GM18868 (cell line): ENCODE results near the gene DNAJB13.

Source experiments
- ATAC-seq: cut with Tn5 transposase; IDR thresholded peaks from one replicate; pipeline ENCODE4 v1.9.1; 2021; ENCODE audit warnings: mild to moderate bottlenecking, moderate library complexity; ENCODE audit not compliant: unreplicated experiment

DNAJB13 gene

DNA sequence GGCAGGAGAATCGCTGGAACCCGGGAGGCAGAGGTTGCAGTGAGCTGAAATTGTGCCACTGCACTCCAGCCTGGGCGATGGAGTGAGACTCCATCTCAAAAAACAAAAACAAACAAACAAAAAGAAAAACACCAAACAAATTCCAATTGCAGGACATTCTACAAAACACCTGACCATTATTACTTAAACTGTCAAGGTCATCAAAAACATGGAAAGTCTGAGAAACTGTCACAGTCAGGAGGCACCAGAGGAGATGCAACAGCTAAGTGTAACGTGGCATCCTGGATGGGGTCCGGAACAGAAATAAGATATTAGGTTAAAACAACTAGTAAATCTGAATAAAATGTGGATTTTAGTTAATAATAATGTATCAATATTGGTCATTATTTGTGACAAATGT is 914 bp upstream of the DNAJB13 start:
- ATAC-seq, result no peak

DNA sequence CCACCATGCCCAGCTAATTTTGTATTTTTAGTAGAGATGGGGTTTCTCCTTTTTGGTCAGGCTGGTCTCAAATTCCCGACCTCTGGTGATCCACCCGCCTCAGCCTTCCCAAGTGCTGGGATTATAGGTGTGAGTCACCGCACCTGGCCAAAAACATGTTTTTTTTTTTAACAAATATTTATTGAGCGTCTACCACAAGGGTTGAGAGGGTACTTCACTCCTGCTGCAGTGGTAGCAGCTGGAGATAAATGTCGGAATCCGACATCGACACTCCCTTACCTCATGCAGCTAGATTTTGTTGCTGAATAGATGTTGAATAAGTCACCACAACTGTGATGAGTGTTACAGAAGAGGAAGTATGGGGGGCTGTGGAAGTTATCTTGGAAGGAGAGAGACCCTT is 971 bp downstream of the DNAJB13 start:
- ATAC-seq, result no peak

DNA sequence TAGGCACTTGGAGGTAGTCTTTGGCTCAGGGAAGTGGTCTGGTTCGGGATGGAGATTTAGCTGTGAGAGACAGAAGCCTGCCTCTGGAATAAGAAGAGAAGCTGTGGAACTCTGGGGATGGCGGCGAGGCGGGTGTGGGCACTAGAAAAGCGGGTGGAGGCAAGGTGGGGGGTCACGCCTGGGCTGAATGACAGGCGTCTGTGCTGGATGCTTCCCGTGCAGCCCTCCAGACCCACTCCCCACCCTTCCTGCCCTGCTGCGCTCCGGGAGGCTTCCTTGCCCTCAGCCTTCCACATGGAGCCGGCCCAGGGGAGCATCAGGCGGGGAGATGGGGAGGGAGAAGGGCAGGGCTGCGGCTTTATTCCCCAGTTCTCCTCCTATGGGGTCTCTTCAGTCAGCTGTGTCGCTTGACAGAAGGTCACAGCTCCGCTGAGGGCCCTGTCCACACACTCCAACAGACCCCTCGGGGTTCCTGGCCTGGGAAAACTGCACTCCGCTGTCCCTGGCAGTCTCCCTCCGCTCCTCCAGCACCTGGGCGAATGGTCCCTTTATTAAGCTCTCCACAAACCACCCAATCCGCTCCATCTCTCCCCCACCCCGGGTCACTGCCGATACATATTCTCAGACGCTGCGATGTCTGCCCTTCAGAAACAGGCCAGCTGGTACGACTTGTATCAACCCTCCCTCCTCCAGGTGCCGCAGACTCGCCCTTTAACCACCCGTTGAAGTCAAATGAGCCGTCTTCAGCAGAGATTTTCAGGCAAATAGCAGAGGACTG is 6.2 kb downstream of the DNAJB13 start:
- no peak for ATAC-seq

DNA sequence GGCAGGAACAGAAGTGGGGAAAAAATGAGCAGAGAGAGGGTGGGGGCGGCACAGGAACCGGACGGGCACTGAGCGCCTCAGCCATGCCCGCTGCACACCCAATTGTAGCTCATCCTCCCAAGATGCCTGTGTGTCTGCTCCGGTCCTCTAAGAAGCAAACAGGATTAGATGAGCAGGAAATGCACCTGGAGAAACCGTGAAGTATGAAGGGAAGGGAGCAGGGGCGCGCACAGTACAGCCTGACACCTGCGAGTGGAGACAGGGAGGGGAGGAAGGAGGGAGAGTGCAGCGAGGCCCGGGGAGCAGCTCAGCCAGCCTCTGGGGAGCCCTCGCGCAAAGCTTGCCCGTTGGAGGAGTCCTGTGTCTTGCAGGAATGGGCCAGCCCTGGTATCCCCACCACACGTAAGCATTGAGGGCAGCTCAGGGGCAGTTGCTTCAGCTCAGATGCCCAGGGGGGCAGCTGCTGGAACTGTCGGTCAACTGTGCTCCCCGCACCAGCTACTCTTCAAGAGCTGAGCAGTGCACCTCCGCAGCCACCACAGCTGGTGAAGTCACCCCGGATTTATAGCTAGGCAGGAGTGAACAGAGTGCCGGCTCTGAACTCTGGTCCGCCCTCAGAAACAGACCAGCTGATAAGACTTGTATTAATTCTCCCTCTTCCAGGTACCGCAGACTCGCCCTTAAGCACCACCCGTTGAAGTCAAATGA is 7.0 kb downstream of the DNAJB13 start:
- ATAC-seq, result no peak

DNA sequence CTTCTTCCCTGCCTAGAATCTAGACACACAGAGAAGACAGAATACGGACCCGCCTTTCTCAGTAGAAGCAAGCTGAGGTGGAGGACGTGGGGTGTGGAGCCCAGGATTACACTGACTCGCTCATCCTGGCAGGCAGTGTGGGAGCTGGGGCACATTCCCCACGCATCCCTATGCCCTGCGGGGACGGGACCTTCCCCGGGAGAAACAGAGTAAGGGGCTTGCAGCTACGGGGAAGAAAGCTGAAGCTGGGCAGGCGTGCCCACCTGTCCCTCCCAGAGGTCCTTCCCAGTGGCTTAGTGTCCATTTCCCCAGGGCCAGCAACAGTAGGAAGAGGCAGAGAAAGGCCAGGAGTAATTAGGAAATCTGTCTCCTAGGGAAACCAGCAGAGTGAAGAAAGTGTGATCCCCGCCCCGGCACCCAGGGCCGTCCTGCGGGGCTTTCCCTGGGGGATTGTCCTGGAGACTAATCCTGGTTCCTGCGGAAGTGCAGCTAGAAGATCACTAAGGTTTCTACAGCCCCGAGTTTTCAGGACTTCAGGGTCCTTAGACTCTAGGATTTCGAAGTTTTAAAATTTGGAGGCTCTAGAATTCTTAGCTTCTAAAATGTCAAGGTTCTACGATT is 7.8 kb downstream of the DNAJB13 start:
- ATAC-seq, result no peak

DNA sequence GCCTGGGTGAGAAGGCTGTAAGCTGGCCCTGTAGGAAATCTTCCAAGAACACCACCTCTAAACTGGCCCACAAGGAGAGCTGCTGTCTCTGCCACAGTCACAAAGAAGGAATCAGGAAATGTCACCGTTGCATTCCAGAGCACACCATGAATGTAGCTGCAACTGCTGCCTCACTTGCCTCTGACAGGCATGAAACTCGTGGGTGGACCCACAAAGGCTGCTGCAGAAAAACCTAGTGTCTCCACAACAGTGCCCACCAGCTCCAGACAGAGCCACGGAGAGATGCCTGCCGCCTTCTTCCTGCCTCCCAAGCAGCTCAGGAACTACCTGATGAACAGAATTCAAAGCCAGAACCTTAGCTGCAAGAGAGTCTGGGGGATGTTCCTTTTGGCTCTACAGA is 10.5 kb downstream of the DNAJB13 start:
- no peak for ATAC-seq

DNA sequence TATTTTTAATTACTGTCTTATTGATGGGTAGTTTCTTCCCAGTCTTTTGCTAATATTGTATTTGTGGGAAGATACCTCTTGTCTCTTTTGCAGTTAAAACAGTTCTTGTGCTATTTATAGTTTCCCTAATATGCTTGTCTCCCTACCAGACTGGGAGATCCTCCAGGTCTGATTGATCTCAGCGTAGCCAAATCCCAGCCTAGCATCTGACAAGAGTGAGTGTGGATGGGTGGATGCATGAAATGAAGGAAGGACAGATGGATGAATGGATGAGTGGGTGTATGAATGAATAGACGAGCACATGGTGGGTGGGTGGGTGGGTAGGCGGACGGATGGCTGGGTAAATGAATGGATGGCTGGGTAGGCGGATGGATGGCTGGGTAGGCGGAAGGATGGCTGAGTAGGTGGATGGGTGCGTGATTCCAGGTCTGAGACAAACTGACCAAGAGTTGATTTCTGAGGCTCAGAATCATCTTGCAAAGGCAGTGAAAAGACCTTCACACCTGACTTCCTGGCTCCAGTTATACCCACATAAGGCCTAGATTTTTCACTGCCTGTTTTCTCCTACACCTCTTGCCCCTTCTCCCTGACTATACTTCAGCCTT is 11.4 kb downstream of the DNAJB13 start:
- ATAC-seq, result no peak

DNA sequence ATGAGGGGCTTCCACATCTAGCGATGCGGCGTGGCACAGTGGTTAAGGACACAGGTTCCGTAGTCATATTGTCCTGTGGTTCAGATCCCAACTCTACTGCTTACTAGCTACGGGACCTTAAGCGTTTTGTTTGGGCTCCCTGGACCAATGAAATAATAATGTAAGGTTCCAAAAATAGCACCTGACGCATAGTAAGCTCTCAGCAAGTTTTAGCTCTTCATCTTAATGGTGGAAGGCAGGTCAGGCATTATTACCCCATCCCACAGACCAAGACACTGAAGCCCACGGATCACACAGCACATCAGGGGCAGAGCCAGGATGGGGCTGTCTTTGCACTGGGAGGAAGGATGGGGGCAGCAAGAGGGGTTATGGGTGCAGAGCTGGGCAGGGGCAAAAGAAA is 13.0 kb downstream of the DNAJB13 start:
- no peak for ATAC-seq

DNA sequence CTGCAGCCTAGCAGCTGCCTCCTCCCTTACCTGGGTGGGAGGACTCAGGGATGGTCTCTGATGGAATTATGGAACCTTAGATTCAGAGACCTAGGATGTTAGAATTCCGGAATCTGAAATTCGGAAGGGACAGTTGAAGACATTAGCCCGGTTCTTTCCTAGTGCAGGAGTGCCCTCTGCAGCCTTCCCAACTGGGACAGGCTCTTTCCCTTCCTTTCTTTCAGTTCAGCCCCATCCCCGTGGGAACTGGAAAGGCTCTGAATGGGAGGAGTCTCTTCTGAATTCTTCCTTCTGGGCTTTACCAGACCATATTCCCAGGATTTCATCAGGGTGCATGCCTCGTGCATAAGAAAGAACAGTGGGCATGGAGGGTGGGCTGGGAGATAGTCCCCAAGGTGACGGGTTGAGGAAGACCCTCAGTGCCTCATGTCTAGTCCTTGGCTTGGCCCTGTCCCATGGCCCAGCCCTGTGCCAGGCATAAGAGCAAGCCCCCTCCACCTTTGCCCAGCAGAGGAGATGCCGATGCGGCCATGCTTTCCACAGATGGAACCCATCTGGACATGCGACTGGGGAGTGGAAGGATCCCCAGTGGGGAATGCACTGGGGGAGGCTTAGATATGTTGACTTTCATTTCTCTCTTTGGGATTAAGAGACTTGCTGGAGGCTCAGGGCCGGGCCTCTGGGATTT is 14.4 kb downstream of the DNAJB13 start:
- no peak for ATAC-seq

DNA sequence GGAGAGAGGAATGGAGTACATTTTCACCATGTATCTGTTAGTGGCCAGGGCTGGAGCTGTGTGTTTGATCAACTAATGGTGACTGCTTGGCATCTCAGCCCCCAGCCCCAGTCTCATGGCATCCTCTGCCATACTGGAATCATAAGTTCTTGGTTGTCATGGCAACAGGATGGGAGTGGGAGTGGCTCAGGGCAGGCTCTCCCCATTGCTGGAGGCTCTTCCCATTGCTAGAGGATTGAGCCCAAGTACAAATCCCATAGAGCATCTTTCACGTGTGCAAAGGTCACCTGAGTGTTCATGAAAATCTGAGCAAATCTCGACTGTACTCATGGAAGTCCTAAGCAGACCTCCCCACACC is 14.9 kb downstream of the DNAJB13 start:
- ATAC-seq, result no peak

DNA sequence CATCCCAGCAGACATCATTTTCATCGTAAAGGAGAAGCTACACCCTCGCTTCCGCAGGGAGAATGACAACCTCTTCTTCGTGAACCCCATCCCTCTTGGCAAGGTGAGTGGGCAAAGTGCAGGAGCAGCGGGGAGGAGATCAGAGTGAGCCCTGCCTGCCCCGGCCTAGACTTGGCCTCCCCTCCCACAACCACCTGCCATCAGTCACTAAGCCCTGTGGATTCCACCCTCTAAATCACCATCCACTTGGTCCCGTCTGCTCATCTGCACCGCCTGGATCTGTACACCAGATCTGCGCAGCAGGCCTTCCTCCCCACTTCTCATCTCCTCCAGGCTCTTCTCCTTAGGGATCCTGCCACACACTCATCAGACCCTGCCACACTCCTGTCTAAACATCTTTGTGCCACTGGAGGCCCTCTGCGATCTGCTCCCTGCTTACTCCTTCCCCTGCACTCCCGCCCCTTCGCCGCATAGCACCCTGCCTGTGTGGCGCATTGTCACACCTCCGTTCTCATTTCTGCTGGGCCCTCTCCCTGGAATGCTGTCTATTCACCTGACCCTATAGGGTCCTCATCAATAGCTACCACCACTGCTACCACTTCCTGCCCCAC is 17.6 kb downstream of the DNAJB13 start:
- no peak for ATAC-seq

DNA sequence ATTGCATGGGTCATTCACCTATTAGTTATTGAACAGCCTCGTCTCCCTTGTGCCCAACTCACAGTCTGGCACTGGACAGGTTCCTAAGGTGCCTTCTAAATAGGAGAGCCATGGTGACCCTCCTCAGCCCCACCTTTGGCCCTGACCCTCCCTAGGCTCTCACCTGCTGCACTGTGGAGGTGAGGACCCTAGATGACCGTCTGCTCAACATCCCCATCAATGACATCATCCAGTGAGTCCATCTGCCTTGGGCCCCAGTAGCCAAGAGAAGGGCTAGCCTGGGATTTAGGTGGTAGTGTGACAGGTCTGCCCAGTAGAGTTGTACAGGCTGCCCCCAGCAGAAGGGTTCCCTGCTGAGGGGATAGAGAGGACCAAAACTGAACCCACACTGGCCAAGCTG is 18.3 kb downstream of the DNAJB13 start:
- ATAC-seq, result no peak

DNA sequence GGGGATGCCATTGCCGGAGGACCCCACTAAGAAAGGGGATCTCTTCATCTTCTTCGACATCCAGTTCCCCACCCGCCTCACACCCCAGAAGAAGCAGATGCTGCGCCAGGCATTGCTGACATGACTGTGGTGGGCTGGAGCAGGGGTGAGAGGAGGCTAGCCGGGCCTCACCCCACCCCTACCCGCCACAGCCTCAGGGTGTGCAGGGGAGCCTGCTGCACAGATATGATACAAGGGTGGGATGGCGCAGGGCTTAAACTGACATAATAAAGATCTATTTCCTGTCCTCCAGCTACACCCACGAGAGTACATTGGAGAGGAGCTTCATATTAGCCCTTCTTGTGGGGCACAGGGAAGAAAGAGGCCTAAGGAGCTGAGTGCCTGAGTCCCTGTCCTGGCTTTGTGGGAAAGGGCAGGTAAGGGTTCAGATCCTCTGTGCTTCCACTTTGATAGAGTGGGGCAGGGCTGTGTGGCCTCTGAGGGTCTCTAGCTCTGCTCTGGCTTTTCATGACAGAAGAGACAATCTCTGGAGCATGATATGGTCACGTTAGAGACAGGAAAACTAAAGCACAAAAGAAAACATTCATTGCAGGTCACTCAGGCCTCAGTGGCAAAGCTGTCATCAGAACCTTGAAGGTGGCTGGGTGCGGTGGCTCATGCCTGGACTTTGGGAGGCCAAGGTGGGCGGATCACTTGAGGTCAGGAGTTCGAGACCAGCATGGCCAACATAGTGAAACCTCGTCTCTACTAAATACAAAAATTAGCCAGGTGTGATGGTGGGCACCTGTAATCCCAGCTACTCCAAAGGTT is 19.4 kb downstream of the DNAJB13 start:
- no peak for ATAC-seq

DNA sequence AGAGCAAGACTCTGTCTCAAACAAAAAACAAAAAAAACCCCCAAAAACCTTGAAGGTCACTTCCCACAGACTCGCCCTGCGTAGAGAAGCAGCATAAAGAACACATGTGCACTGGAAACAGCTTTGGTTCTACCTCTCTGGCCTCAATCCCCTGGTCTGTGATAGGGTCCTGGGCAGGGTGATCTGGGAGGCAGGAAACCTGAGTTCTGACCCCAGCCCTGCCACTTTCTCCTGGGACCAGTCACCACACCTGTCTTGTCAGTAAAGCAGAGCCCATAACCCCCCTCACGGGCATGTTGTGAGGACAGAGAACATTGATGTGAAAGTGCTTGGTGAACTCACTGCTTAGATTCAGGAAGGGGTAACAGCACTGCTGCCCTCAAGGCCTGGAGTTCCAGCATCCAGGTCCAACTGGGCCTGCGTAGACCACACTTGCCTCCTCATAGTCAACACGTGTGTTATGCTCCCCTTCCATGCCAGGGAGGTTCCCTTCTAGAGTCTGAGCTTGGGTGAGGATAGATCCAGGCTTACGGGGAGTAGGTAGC is 20.4 kb downstream of the DNAJB13 start:
- ATAC-seq, result no peak

DNA sequence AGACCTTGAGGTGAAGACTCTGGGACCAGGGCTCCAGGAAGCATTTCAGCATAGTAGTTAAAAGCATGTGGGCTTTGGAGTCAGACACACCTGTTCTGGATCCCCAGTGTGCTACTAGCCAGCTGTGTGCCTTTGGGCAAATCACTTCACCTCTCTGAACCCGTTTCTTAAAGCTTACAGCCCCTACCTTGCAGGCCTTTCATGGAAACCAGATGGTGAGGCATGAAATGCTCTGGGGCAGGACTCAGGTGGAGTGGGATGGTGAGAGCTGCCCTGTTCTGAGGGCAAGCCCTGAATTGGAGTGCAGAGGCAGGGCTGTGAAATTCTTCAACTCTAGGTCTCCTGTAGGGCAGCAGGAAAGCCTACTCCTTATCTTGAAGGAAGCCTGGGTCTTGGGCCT is 21.4 kb downstream of the DNAJB13 start:
- ATAC-seq, result no peak

DNA sequence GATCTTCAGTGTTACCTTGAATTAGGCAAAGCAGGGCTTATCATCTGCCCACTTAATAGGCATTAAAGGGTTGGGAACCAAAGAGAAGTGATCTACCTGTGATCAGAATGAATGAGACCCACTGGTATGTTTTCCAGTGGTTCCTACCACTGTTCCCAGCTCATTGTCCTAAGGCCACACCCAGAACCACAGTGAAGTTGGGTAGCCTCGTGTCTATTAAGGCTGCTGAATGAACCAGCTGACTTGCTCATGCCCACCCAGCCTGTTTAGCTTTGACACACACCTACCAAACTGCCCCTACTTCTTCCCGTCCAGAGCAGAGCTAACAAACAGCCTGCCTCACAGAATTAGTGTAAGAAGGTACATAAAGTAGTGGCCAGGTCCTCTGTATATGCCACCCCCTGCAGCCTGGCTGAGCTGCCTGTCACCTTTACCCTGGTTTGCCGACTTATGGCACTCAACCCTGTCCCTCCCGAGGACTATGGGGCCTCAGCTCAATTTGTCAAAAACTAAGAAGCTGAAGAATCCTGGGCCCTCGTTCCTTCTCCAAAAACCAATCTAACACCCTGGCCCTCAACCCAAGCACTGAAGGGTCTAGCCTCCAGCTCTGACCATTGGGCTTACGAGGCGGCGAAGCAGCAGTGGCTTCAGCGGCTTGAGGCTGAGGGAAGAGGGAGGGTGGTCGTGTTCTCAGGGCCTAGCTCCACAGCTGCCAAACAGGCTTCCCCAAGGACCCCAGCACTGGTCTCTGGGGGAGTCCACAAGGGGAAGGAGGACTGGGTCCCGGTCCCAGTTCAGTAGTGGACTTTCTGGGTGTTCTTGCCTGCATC is 22.0 kb downstream of the DNAJB13 start:
- no peak for ATAC-seq

DNA sequence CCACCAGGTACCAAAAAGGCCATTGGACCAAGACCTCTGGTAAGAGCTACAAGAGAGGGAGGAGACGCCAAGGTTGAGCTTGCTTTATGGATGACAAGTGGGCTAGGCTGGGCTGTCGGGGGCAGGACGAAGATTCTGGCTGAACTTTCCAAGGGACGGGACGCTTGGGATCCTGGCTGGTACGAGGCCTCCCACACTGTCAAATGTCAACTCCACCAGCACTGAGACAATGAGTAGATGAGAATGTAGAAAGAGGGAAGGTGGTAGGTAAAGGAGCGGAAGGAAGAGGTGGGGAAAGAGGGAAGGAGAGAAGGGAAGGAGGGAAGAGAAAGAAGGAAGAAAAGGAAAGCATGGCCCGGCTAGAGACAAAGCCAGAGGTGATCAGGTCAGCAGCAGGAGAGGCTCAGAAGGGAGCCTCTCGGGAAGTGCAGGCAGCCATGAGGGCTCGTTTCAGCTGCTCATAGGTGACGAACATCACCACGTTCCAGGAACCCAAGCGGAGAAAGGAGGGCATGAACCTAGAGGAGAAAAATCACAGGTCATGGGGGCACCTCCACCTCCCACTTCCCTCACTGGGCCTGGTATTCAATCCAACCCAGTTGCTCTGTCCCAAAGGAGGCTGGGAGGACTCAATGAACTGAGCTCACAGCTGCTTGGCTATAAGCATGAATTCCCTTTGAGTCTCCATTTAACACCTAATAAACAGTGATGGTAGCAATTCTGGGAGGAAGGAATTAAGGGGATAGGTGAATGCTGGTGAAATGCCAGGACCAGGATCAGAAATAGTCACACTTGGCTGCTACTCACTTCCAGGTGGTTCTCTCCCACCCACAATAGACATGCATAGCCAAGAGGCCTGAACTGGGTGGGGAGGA is 24.0 kb downstream of the DNAJB13 start:
- ATAC-seq, result no peak

DNA sequence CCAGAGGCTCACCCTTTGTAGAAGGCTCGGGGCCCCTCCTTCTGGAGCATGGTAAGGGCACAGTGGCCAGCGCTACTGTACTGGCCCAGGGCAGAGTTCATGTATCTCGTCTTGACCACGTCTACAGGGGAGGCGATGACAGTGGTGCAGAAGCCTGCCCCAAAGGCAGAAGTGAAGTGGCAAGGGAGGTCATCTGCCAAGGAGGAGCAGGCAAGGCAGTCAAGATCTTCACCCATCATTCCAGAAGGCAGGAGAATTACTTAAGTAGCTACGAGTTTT is 24.6 kb downstream of the DNAJB13 start:
- no peak for ATAC-seq
